Measurements from ENCODE around the gene DVL1. TPM values are rescaled to one million over a fixed set of nuclear protein-coding genes. Genes with fewer than 3 reads are reported as not detected.

DVL1 gene
- total and polyA plus RNA-seq, 4 donors, result 39.2 to 79.1 (median 62.8) TPM

DNA sequence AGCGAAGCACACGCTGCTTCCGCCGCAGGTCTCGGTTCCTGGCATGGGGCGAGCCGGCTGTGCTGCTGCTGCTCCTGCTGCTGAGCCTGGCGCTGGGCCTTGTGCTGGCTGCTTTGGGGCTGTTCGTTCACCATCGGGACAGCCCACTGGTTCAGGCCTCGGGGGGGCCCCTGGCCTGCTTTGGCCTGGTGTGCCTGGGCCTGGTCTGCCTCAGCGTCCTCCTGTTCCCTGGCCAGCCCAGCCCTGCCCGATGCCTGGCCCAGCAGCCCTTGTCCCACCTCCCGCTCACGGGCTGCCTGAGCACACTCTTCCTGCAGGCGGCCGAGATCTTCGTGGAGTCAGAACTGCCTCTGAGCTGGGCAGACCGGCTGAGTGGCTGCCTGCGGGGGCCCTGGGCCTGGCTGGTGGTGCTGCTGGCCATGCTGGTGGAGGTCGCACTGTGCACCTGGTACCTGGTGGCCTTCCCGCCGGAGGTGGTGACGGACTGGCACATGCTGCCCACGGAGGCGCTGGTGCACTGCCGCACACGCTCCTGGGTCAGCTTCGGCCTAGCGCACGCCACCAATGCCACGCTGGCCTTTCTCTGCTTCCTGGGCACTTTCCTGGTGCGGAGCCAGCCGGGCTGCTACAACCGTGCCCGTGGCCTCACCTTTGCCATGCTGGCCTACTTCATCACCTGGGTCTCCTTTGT, 15.5 kb downstream of the DVL1 start:
- Histone ChIP-seq H3K27ac (ENCODE audit: low read depth in 1 of 2, low read length in 1 of 2) (no peak overlapping the region), H3K4me1 (ENCODE audit: control insufficient read depth in 5 of 5, insufficient read depth in 5 of 5, low read length in 5 of 5) (peaks cover 0 to 2% (median 0%) of the 10 kb centered on the region in 5 donors), H3K27me3 (ENCODE audit: control insufficient read depth in 3 of 3, insufficient read depth in 3 of 3, low read length in 2 of 3) (no peaks in the 10 kb centered on the region), H3K9ac (ENCODE audit: insufficient read depth in 1 of 2, low read length in 2 of 2) (no peak overlapping the region), H3K9me3 (ENCODE audit: control insufficient read depth in 4 of 4, insufficient read depth in 3 of 4, low read length in 3 of 4) (peaks cover 0 to 5% (median 0%) of the 10 kb centered on the region in 4 donors), H3K36me3 (ENCODE audit: control insufficient read depth in 4 of 4, insufficient read depth in 4 of 4, low read length in 4 of 4) (peaks cover 0 to 34% (median 6%) of the 10 kb centered on the region in 4 donors), H3K4me3 (no peak overlapping the region)
- TF ChIP-seq, protein P1, sequence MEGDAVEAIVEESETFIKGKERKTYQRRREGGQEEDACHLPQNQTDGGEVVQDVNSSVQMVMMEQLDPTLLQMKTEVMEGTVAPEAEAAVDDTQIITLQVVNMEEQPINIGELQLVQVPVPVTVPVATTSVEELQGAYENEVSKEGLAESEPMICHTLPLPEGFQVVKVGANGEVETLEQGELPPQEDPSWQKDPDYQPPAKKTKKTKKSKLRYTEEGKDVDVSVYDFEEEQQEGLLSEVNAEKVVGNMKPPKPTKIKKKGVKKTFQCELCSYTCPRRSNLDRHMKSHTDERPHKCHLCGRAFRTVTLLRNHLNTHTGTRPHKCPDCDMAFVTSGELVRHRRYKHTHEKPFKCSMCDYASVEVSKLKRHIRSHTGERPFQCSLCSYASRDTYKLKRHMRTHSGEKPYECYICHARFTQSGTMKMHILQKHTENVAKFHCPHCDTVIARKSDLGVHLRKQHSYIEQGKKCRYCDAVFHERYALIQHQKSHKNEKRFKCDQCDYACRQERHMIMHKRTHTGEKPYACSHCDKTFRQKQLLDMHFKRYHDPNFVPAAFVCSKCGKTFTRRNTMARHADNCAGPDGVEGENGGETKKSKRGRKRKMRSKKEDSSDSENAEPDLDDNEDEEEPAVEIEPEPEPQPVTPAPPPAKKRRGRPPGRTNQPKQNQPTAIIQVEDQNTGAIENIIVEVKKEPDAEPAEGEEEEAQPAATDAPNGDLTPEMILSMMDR (IDR thresholded peaks at IDR 0.05; ENCODE audit: control extremely low read depth, extremely low read depth), result no peak
- ATAC-seq (ENCODE audit: insufficient read depth, low FRiP score) (no peak), DNase-seq (no peak)
- 88% methylated on average over 36 of the region's 36 CpGs for WGBS, 2 donors

GRCh38 chr1:1332774-1333480, 16.3 kb downstream of the DVL1 start:
- no peak overlapping the region for H3K9ac ChIP-seq (ENCODE audit: insufficient read depth in 1 of 2, low read length in 2 of 2)
- 73 to 84% methylated on average over 48 of the region's 48 CpGs for WGBS, 2 donors
- H3K27me3 ChIP-seq (ENCODE audit: control insufficient read depth in 3 of 3, insufficient read depth in 3 of 3, low read length in 2 of 3), result no peaks in the 10 kb centered on the region
- peaks cover 0 to 35% (median 3%) of the 10 kb centered on the region in 4 donors for H3K36me3 ChIP-seq (ENCODE audit: control insufficient read depth in 4 of 4, insufficient read depth in 4 of 4, low read length in 4 of 4)
- H3K9me3 ChIP-seq (ENCODE audit: control insufficient read depth in 4 of 4, insufficient read depth in 3 of 4, low read length in 3 of 4), result peaks cover 0 to 5% (median 0%) of the 10 kb centered on the region in 4 donors
- H3K4me3 ChIP-seq, result no peak overlapping the region
- ATAC-seq (ENCODE audit: insufficient read depth, low FRiP score) (peak; percentile 23), DNase-seq (no peak)
- H3K4me1 ChIP-seq (ENCODE audit: control insufficient read depth in 5 of 5, insufficient read depth in 5 of 5, low read length in 5 of 5), result peaks cover 0 to 2% (median 0%) of the 10 kb centered on the region in 5 donors
- no peak overlapping the region for H3K27ac ChIP-seq (ENCODE audit: low read depth in 1 of 2, low read length in 1 of 2)
- TF ChIP-seq, protein P1 (IDR thresholded peaks at IDR 0.05; ENCODE audit: control extremely low read depth, extremely low read depth), result no peak

DNA sequence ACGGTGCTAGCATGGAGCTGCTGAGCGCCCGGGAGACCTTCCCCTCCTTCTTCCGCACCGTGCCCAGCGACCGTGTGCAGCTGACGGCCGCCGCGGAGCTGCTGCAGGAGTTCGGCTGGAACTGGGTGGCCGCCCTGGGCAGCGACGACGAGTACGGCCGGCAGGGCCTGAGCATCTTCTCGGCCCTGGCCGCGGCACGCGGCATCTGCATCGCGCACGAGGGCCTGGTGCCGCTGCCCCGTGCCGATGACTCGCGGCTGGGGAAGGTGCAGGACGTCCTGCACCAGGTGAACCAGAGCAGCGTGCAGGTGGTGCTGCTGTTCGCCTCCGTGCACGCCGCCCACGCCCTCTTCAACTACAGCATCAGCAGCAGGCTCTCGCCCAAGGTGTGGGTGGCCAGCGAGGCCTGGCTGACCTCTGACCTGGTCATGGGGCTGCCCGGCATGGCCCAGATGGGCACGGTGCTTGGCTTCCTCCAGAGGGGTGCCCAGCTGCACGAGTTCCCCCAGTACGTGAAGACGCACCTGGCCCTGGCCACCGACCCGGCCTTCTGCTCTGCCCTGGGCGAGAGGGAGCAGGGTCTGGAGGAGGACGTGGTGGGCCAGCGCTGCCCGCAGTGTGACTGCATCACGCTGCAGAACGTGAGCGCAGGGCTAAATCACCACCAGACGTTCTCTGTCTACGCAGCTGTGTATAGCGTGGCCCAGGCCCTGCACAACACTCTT, 17.0 kb downstream of the DVL1 start:
- Histone ChIP-seq H3K9ac (ENCODE audit: insufficient read depth in 1 of 2, low read length in 2 of 2) (no peak overlapping the region), H3K27ac (ENCODE audit: low read depth in 1 of 2, low read length in 1 of 2) (no peak overlapping the region), H3K9me3 (ENCODE audit: control insufficient read depth in 4 of 4, insufficient read depth in 3 of 4, low read length in 3 of 4) (peaks cover 0 to 5% (median 0%) of the 10 kb centered on the region in 4 donors), H3K4me1 (ENCODE audit: control insufficient read depth in 5 of 5, insufficient read depth in 5 of 5, low read length in 5 of 5) (peaks cover 0 to 4% (median 0%) of the 10 kb centered on the region in 5 donors), H3K4me3 (no peak overlapping the region), H3K36me3 (ENCODE audit: control insufficient read depth in 4 of 4, insufficient read depth in 4 of 4, low read length in 4 of 4) (peaks cover 0 to 36% (median 3%) of the 10 kb centered on the region in 4 donors), H3K27me3 (ENCODE audit: control insufficient read depth in 3 of 3, insufficient read depth in 3 of 3, low read length in 2 of 3) (no peaks in the 10 kb centered on the region)
- DNase-seq, result no peak
- WGBS, 2 donors, result 84 to 89% methylated on average over 57 of the region's 57 CpGs
- TF ChIP-seq, protein P1 (IDR thresholded peaks at IDR 0.05; ENCODE audit: control extremely low read depth, extremely low read depth), result no peak
- ATAC-seq (ENCODE audit: insufficient read depth, low FRiP score), result no peak

Data from lung (tissue), 12 donors.